NB4 (cell line): ENCODE results near the gene SHISA5.

Experiments used
- CTCF ChIP-seq: IDR thresholded peaks from one replicate; pipeline ENCODE4 v1.5.1; 2012; ENCODE audit warnings: low read depth, low read length
- MAX ChIP-seq: IDR thresholded peaks from 2 replicates; pipeline ENCODE4 v1.6.1; 2011; ENCODE audit warnings: low read depth, low read length
- MYC ChIP-seq: IDR thresholded peaks from 2 replicates; pipeline ENCODE4 v1.6.1; 2011; ENCODE audit warnings: low read depth, low read length
- POLR2A ChIP-seq: IDR thresholded peaks from 2 replicates; pipeline ENCODE4 v1.6.1; 2011; ENCODE audit warnings: mild to moderate bottlenecking; ENCODE audit not compliant: insufficient read length; ENCODE audit errors: extremely low read depth

GRCh38 chr3:48536785-48537184, 32.8 kb upstream of the SHISA5 start:
- no peak for TF ChIP-seq CTCF
- no peak for TF ChIP-seq MAX
- no peak for TF ChIP-seq POLR2A
- no peak for TF ChIP-seq MYC
